CD4-positive, alpha-beta T cell treated with Interferon alpha-2 for 1 hour (primary cell): ENCODE results near the gene SBF2.

Experiments used
- DNase-seq, 2 donors: peaks; one replicate each; pipeline ENCODE4 v3.0.0-alpha.2; 2020 to 2022

SBF2 gene

GRCh38 chr11:9878936-9879335, 415.1 kb downstream of the SBF2 start:
- no peak for DNase-seq

GRCh38 chr11:9876331-9876730, 417.7 kb downstream of the SBF2 start:
- no peak for DNase-seq

GRCh38 chr11:9875862-9876261, 418.2 kb downstream of the SBF2 start:
- no peak for DNase-seq

GRCh38 chr11:9875399-9875798, 418.6 kb downstream of the SBF2 start:
- no peak for DNase-seq

- no peak for DNase-seq
Measured at GRCh38 chr11:9874466-9874865, 419.6 kb downstream of the SBF2 start.

- no peak for DNase-seq
Measured at GRCh38 chr11:9868641-9869040, 425.4 kb downstream of the SBF2 start.

- no peak for DNase-seq
Measured at GRCh38 chr11:9862981-9863380, 431.0 kb downstream of the SBF2 start.

- DNase-seq, result peak; percentile 43 to 58
Measured at GRCh38 chr11:9861860-9862725, 431.9 kb downstream of the SBF2 start.

- no peak for DNase-seq
Measured at GRCh38 chr11:9859554-9860305, 434.3 kb downstream of the SBF2 start.

- peak in 1 of 2 donors; percentile 11 for DNase-seq
Measured at GRCh38 chr11:9858822-9859221, 435.2 kb downstream of the SBF2 start.

GRCh38 chr11:9858218-9858617, 435.8 kb downstream of the SBF2 start:
- no peak for DNase-seq

GRCh38 chr11:9855579-9856287, 438.3 kb downstream of the SBF2 start:
- no peak for DNase-seq

GRCh38 chr11:9853929-9854552, 440.0 kb downstream of the SBF2 start:
- DNase-seq, result no peak

- no peak for DNase-seq
Measured at GRCh38 chr11:9852465-9852864, 441.6 kb downstream of the SBF2 start.

GRCh38 chr11:9851366-9851765, 442.7 kb downstream of the SBF2 start:
- no peak for DNase-seq

- no peak for DNase-seq
Measured at GRCh38 chr11:9850224-9850895, 443.7 kb downstream of the SBF2 start.

GRCh38 chr11:9849389-9849788, 444.6 kb downstream of the SBF2 start:
- no peak for DNase-seq

GRCh38 chr11:9847636-9848035, 446.4 kb downstream of the SBF2 start:
- DNase-seq, result no peak

- DNase-seq, result no peak
Measured at GRCh38 chr11:9842923-9843322, 451.1 kb downstream of the SBF2 start.

- DNase-seq, result peak in 1 of 2 donors; percentile 41
Measured at GRCh38 chr11:9840460-9841004, 453.5 kb downstream of the SBF2 start.

GRCh38 chr11:9839550-9839949, 454.5 kb downstream of the SBF2 start:
- DNase-seq, result peak in 1 of 2 donors; percentile 10

- no peak for DNase-seq
Measured at GRCh38 chr11:9838961-9839360, 455.1 kb downstream of the SBF2 start.
